GM04503 (cell line): ENCODE data around the gene PADI2.

Source experiments
- DNase-seq: peaks from one replicate; pipeline ENCODE4 v3.0.0-alpha.2; 2012; ENCODE audit warnings: low read depth

The PADI2 gene

GRCh38 chr1:17139637-17140036 is 20.4 kb upstream of the PADI2 start:
- no peak for DNase-seq

- DNase-seq: no peak
Observed at GRCh38 chr1:17137441-17137840, 18.2 kb upstream of the PADI2 start.

DNA sequence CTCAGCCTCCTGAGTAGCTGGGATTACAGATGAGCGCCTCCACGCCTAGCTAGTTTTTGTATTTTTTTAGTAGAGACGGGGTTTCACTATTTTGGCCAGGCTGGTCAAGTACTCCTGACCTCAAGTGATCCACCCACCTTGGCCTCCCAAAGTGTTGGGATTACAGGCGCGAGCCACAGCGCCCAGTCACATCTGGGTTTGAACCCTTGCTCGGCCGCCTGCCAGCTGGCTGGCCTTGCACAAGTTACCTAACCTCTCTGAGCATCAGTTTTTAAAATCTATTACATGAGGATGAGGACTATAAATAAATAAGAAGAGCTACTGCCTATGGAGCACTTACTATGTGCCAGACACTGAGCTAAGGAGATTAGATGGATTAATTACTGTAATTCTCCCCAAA is 17.7 kb upstream of the PADI2 start:
- DNase-seq: no peak

DNA sequence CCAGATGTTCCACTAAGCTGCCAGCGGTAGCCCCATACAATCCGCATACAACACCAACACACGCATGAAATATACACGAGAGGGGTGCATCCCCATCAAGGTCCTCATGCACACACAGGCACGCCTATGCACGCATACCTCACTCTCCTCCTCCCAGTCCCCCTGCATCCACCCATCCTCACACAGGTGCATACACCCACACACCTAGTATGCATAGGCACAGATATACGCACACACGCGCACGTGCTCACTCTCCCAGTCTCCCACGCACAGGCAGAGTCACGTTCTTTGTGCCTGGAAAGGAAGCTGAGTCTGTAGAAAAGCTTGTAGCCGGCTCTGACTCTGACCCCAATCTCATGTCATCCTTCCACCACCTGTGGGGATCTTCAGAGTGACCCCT is 16.9 kb upstream of the PADI2 start:
- no peak for DNase-seq

DNA sequence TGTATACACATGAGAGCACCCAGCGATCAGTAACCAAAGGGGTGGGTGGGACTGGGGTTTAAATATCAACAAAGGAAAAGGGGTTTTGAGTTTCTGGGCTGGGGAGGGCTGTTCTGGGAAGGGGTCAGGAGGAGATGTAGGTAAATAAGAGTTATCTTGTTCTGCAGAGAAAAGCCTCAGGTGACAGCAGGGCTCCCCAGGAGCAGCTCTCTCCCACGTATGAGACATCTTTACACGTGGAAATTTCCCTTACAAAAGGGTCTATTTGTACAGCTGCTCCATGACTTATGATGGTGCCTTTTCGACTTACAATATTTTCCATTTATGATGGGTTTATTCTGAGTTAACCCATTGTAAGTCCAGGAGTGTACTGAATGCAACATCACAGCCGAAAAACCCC is 16.3 kb upstream of the PADI2 start:
- DNase-seq: no peak

GRCh38 chr1:17134724-17135123 is 15.5 kb upstream of the PADI2 start:
- no peak for DNase-seq

DNA sequence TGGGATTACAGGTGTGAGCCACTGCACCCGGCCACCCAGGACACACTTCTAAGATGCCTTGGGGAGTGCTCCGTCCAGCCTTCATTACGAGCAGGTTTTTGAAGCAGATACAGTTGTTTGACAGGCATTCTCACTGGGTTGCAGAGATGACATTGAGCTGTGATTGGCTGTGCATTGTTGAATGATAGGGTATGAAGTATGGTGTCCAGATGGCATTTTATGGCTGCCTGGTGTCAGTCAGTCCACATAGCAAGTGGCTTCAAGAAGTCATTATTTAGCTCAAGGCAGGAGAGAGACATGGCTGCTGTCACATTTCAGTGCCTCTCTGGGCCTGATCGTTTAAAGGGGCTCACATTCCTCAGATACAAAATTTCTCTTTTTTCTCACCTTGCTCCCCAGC is 14.8 kb upstream of the PADI2 start:
- DNase-seq: no peak

- no peak for DNase-seq
Observed at GRCh38 chr1:17130138-17130635, 10.9 kb upstream of the PADI2 start.

GRCh38 chr1:17128361-17128760 is 9.1 kb upstream of the PADI2 start:
- DNase-seq: peak; percentile 98

- DNase-seq: no peak
Observed at GRCh38 chr1:17125756-17126237, 6.5 kb upstream of the PADI2 start.

GRCh38 chr1:17123196-17124045 is 4.2 kb upstream of the PADI2 start:
- no peak for DNase-seq

DNA sequence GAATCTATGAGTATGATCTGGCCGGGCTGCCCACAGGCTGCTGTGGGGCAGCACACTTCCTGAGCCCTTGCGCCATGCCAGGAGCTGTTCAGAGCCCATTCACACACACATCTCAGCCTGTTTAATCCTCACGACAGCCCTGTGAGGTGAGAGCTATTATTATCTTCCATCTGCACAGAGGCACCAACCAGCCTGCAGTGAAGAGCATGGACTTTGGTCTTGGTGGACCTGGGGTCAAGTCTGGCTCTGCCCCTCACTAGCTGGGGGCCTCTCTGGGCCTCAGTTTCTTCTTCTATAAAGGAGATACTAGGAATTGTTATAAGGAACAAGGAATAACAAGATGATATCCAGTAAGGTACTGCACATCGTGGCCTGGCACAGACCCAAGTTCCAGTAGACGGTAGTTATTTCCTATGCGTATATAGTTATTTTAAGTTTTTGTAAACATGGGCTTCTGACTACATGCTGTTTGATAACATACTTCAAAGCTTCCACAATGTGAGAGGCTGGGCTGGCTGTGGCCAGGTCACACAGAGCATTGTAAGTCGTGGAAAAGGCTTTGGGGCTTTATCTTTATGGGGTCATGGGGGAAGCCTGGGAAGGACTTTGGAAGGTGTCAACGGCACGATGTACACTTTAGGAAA is 3.4 kb upstream of the PADI2 start:
- DNase-seq: no peak

GRCh38 chr1:17121881-17122280 is 2.6 kb upstream of the PADI2 start:
- no peak for DNase-seq

- DNase-seq: no peak
Observed at GRCh38 chr1:17120962-17121837, 1.9 kb upstream of the PADI2 start.

DNA sequence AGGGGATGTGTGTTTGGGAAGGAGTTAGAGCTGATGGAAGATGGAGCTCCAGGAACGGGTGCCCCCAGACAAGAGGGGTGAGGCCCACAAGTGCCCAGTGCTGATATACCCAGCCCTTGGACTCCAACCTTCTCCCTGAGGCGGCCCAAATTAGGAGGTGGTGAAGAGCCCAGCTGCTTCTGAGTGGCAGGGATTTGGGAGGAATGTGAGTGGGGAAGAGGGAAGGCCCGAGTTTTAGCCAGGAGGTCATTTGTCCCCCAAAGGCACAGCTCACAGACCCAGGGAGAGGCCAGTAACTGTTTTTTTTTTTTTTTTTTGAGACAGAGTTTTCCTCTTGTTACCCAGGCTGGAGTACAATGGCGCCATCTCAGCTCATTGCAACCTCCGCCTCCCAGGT is 1.2 kb upstream of the PADI2 start:
- no peak for DNase-seq

- DNase-seq: no peak
Observed at GRCh38 chr1:17119773-17120480, 676 bp upstream of the PADI2 start.

DNA sequence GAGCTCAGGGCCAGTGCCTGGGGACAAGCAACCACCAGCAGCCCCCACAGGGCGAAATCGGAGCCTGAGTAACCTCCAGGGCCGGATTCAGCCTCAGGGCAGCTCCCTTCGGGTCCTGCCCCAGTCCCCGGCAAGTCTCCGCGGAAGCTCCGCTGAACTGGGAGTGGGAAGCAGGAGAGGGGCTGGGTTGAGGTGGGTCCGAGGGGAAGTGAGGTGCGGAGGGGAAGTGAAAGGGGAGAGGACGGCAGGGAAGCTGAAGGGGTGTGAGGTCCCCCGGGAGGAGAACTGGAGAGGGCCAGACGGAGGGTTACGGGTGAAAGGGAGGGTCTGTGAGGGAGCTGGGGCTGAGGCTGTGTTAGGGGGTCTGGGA is 560 bp downstream of the PADI2 start:
- DNase-seq: no peak

DNA sequence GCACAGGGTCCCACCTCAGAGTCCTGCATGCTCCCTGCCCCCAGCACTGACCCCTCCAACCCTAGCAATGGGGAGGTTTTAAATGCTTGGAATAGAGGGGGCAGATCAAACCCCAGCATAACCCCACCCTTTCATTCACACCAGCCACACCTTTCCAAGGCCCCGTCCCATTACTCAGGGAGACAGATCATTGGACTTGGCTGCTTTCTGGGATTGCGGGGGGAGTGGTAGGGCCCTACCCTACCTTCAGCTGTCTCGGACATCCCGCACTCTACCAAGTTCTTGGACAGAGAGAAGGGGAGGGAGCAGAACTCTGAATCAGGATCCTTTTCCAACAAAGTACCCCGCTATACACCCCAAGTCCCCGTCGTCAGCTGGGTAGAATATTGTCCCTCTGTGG is 983 bp downstream of the PADI2 start:
- no peak for DNase-seq

DNA sequence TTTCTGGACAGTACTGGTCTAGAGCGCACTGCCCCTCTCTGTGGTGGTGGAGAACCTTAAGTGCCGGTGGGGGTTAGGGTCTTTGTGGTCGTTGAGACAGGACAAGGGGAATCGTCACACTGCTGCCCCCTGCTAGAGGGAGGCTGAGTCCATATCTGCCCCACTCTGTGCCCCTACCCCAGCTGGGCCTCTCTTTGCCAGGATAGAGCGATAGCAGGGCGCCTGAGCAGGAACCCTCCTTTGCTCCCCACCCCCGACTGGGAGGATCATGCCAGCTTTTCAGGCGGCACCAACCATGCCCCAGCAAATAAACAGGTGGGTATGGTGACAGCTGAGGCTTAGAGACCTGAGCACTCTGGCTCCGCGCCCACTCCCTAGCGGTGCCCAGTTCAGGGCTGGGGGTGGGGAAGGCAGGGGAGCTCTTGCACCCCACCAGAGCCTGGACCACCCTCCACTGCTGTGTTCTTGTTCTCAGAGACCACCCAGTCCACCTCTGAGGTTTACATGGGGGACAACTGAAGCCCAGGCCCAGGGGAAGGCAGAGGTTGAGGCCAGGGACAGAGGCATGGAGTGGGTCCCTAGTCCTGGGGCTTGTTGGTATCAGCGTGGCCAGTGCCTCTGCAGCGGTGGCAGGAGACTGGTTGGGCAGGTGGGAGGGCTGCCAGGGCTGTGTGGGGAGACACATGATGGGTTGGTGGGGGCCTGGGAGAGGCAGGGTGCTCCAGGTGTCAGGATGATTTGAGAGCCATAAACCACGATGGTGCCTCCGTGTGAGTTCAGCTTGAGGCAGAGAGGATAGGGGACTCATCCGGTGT is 1.6 kb downstream of the PADI2 start:
- no peak for DNase-seq

DNA sequence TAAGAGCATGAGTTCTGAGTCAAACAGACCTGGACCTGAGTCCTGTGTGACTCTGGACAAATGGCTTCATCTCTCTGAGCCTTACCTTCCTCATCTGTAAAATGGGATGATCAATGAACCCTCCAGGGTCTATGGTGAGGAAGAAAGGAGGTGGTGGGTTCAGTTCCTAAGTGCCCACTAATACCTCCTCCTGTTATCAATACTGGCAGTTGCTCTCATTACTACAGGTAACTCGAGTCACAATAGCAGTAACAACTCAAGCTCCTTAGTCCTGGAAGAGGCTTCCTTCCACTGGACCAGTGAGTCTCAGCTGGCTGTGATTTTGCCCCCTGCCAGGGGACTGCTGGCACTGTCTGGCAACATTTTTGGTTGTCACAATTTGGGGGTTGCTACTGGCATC is 2.6 kb downstream of the PADI2 start:
- no peak for DNase-seq

DNA sequence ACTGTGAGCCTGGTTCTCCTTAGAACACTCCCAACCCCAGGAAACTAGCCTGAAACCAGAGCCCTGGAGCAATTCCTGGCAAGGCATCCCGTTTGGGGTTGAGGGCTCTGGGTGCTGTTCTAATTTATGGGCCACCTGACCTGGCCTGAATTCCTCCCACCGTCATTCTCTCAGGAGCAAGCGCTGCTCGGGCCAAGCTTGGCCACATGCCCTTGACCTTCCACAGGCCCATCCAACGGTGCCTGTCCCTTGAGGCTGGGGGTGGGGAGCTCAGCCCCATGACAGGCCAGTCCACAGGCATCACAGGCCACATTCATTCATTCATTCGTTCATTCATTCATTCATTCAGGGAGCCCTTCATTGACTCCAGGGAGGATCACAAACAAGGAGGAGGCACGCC is 5.3 kb downstream of the PADI2 start:
- DNase-seq: no peak
